SK-N-SH (cell line): ENCODE data around the gene KSR2.

ENCODE experiments used
- CTCF ChIP-seq: fragments of 200-600 bp; sonication (generic); IDR thresholded peaks from 2 replicates; pipeline ENCODE4 v1.6.1; 2017; ENCODE audit warnings: antibody characterized with exemption, mild to moderate bottlenecking, moderate library complexity
- EP300 ChIP-seq, 2 experiments: IDR thresholded peaks; 2 replicates each; pipeline versions ENCODE4 v1.4.0 to v1.6.1; 2012; ENCODE audit warnings: borderline replicate concordance in 1 of 2, low read depth in 1 of 2, low read length in 1 of 2
- EZH2phosphoT487 ChIP-seq: fragments of 200-600 bp; sonication (generic); IDR thresholded peaks from 2 replicates; pipeline ENCODE4 v1.6.1; 2017; ENCODE audit warnings: low read depth, mixed run types, mild to moderate bottlenecking, antibody characterized with exemption, moderate library complexity, borderline replicate concordance
- FOXM1 ChIP-seq: IDR thresholded peaks from 2 replicates; pipeline ENCODE4 v1.4.0; 2012; ENCODE audit warnings: low read depth, mild to moderate bottlenecking
- MXI1 ChIP-seq: IDR thresholded peaks from 2 replicates; pipeline ENCODE4 v1.6.1; 2012; ENCODE audit warnings: mild to moderate bottlenecking, low read depth, low read length, improper control_type of control experiment
- POLR2AphosphoS5 ChIP-seq: IDR thresholded peaks from 2 replicates; pipeline ENCODE4 v1.6.1; 2012; ENCODE audit warnings: low read depth, low read length
- RAD21 ChIP-seq: IDR thresholded peaks from 2 replicates; pipeline ENCODE4 v1.6.1; 2012; ENCODE audit warnings: mild to moderate bottlenecking, low read length
- SIN3A ChIP-seq: IDR thresholded peaks from 2 replicates; pipeline ENCODE4 v1.6.1; 2012; ENCODE audit warnings: low read depth, mild to moderate bottlenecking, low read length, moderate library complexity, borderline replicate concordance
- TF ChIP-seq, protein P1 (sequence below): IDR thresholded peaks from 2 replicates; pipeline ENCODE4 v1.4.0; 2012; ENCODE audit warnings: low read depth, borderline replicate concordance
- TF ChIP-seq, protein P2 (sequence below): IDR thresholded peaks from 2 replicates; pipeline ENCODE4 v1.6.1; 2012; ENCODE audit warnings: mild to moderate bottlenecking, low read depth, low read length, moderate library complexity

DNA sequence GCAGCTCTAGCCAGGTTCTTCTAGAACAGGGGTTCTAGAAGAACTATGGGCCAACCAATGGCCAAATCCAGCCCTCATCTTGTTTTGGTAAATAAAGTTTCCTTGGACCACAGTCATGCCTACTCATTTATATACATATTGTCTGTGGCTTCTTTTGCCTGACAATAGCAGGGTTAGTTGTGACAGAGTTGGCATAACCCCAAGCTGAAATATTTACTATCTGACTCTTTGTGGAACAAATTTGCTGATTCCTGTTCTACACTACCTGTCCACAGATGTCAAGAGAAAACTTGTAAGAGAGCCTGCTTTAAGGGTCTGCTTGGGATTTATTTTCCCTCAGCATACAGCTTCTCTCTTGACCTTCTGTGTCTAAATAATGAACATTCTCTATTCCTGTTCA lies 289.0 kb downstream of the KSR2 start:
- TF ChIP-seq, protein P1, sequence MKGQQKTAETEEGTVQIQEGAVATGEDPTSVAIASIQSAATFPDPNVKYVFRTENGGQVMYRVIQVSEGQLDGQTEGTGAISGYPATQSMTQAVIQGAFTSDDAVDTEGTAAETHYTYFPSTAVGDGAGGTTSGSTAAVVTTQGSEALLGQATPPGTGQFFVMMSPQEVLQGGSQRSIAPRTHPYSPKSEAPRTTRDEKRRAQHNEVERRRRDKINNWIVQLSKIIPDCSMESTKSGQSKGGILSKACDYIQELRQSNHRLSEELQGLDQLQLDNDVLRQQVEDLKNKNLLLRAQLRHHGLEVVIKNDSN, result no peak
- no peak for TF ChIP-seq MXI1
- TF ChIP-seq EZH2phosphoT487, result no peak
- no peak for TF ChIP-seq CTCF
- no peak for TF ChIP-seq RAD21
- no peak for TF ChIP-seq POLR2AphosphoS5
- no peak for TF ChIP-seq SIN3A
- TF ChIP-seq, protein P2, sequence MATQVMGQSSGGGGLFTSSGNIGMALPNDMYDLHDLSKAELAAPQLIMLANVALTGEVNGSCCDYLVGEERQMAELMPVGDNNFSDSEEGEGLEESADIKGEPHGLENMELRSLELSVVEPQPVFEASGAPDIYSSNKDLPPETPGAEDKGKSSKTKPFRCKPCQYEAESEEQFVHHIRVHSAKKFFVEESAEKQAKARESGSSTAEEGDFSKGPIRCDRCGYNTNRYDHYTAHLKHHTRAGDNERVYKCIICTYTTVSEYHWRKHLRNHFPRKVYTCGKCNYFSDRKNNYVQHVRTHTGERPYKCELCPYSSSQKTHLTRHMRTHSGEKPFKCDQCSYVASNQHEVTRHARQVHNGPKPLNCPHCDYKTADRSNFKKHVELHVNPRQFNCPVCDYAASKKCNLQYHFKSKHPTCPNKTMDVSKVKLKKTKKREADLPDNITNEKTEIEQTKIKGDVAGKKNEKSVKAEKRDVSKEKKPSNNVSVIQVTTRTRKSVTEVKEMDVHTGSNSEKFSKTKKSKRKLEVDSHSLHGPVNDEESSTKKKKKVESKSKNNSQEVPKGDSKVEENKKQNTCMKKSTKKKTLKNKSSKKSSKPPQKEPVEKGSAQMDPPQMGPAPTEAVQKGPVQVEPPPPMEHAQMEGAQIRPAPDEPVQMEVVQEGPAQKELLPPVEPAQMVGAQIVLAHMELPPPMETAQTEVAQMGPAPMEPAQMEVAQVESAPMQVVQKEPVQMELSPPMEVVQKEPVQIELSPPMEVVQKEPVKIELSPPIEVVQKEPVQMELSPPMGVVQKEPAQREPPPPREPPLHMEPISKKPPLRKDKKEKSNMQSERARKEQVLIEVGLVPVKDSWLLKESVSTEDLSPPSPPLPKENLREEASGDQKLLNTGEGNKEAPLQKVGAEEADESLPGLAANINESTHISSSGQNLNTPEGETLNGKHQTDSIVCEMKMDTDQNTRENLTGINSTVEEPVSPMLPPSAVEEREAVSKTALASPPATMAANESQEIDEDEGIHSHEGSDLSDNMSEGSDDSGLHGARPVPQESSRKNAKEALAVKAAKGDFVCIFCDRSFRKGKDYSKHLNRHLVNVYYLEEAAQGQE, result no peak
- no peak for TF ChIP-seq EP300 (IDR thresholded peaks at IDR 0.05; ENCODE audit: borderline replicate concordance in 1 of 2, low read depth in 1 of 2, low read length in 1 of 2)
- no peak for TF ChIP-seq FOXM1
